HG03432 (cell line): ENCODE results near the gene RTN4RL1.

Experiments
- ATAC-seq: cut with Tn5 transposase; IDR thresholded peaks from one replicate; pipeline ENCODE4 v1.9.1; 2021; ENCODE audit warnings: mild to moderate bottlenecking, moderate library complexity; ENCODE audit not compliant: unreplicated experiment

The RTN4RL1 gene

GRCh38 chr17:1956134-1956533 is 69.0 kb downstream of the RTN4RL1 start:
- no peak for ATAC-seq

GRCh38 chr17:1953831-1954230 is 71.3 kb downstream of the RTN4RL1 start:
- no peak for ATAC-seq

- no peak for ATAC-seq
These were observed 73.2 kb downstream of the RTN4RL1 start for GRCh38 chr17:1951920-1952319.

DNA sequence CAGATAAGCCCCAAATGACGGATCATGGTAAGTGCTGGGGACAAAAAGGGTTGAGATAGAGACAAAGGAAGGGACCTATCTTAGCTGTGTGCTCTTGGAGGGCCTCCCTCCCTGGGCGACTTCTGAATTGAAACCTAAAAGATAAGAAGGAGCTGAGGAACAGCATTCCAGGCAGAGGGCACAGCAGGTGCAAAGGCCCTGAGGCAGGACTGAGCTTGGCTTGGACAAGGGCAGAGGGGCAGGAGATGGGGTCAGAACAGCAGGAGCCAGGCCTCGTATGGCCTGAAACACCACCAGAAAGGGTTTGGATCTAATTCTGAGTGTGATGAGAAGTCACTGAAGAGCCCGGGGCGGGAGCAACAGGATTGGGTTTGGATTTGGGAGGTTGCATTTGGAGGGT is 75.4 kb downstream of the RTN4RL1 start:
- no peak for ATAC-seq

- no peak for ATAC-seq
These were observed 76.7 kb downstream of the RTN4RL1 start for GRCh38 chr17:1948517-1948825.

GRCh38 chr17:1947743-1948516 is 77.2 kb downstream of the RTN4RL1 start:
- no peak for ATAC-seq

DNA sequence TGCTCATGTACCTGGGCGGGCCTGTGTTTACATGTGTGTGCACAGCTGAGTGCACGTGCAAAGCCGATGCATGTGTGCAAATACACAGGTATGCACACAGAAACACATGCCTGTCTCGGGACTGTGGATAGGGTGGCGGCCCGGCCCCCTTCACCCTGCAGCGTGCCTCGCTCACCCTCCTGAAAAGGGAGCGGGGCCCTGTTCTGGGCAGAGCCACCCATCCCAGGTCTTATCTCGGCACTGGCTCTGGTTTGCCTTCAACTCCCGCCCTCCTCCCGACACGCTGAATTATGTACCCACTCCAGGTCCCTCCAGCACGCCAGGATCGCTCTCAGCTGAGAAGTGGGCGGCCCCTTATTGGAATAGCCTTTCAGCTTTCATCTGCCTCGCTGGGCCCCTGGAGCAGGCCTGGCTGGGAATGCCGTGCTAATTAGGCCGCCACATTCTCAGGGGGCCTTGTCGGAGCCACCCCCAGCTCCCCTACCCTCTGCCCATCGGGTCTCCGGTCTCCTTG is 77.8 kb downstream of the RTN4RL1 start:
- ATAC-seq, result no peak

DNA sequence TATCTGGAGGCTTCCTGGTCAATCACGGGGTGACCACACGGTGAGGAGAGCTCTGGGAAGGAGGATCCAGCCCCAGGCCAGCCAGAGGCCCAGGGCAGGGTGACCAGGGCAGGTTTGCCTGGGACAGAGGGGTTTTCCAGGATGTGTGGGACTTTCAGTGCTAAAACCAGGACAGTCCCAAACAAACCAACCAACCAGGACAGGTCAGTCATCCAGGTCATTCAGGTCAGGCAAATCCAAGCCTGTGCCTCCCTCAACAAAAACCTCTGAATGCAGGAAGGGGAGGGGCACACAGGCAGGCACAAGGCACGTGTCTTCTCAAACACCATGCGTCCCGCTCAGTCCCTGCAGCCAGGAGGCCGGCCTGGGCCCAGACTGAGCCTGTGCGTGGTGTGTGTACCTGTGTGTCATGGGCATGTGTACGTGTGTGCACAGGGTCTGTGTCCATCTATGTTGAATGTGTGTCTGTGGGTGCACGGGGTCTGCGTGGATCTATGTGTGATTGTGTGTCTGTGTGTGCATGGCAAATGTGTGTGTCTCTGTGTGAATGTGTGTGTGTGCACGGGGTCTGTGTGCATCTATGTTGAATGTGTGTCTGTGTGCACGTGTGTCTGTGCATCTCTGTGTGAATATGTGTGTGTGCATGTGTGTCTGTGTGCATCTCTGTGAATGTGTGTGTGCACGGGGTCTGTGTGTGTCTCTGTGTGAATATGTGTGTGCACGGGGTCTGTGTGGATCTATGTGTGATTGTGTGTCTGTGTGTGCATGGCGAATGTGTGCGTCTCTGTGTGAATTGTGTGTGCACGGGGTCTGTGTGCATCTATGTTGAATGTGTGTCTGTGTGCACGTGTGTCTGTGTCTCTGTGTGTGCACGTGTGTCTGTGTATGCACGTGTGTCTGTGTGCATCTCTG is 78.9 kb downstream of the RTN4RL1 start:
- no peak for ATAC-seq

GRCh38 chr17:1945621-1946020 is 79.5 kb downstream of the RTN4RL1 start:
- no peak for ATAC-seq

GRCh38 chr17:1943436-1943831 is 81.7 kb downstream of the RTN4RL1 start:
- no peak for ATAC-seq

DNA sequence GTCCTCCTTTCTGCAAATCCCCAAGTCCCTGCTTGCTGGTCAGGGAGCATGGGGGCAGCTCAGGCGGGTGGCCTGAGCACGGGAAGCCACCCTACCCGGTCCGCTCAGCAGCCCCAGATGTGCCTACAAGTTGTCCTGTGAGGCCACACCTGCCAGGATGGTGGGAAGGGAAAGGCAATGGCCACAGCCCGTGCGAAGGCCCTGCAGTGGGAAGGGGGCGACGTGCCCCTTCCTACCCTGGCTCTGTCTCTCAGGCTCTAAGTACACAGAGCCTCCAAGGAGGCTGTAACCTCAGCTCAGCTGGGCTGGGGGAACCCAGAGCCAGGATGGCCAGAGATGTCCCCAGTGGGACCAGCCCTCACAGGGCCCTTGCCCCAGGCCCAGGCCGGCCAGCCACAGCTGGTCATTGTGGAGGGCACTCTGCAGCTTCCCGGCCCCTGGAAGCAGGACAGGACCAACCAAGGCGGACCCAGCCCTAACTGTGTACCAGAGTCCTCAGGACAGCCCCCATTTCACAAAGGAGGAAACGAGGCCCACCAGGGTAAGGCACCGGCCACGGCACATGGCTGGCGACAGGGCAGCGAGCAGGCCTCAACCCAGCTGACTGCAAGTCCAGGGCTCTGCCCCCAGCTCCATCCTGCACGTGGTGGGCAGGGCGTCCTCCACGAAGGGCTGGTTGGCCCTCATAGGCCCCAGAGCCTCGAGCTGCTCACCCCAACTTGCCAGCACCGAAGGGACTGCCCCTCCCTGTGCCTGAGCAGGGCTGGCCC is 82.3 kb downstream of the RTN4RL1 start:
- no peak for ATAC-seq

GRCh38 chr17:1942066-1942365 is 83.1 kb downstream of the RTN4RL1 start:
- ATAC-seq, result no peak

DNA sequence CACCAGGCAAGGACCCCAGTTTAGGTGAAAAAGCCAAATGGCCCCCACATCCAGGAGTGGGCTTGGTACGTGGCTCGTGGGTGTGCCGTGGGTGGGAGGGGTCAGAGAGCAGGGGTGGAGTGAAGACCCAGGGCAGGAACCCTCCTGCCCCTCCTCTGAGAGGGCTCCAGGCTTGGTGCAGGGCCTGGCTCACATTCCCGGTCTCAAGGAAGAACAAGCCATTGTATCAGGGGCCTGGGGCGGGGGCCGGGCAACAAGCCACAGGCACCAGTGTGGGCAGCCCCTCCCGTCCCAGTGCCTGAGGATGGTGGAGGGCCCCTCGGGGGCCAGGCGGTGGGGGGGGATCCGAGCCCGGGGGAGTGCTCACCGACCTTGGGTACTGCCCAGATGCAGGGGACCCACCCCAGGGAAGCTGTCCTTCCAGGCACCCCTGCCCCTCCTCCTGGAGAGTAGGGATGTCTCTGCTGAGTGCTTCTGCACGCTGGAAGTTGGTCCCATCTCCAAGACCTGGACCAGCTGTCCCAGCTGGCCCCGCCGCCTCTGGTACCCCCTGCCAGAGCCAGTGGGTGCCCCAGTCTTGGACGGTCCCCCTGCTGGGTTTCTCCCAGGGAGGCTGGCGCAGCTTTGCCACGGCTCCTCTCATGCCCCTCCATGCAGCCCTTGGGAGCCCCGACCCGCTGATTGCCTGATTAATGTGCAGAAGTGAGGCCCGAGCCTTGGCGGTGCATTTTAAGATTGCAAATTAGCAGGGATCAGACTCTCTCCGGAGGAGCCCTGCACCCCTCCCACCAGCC is 83.7 kb downstream of the RTN4RL1 start:
- no peak for ATAC-seq

GRCh38 chr17:1940810-1941185 is 84.3 kb downstream of the RTN4RL1 start:
- no peak for ATAC-seq

- ATAC-seq, result no peak
These were observed 84.9 kb downstream of the RTN4RL1 start for GRCh38 chr17:1939981-1940809.

- no peak for ATAC-seq
These were observed 87.7 kb downstream of the RTN4RL1 start for GRCh38 chr17:1937461-1937860.

DNA sequence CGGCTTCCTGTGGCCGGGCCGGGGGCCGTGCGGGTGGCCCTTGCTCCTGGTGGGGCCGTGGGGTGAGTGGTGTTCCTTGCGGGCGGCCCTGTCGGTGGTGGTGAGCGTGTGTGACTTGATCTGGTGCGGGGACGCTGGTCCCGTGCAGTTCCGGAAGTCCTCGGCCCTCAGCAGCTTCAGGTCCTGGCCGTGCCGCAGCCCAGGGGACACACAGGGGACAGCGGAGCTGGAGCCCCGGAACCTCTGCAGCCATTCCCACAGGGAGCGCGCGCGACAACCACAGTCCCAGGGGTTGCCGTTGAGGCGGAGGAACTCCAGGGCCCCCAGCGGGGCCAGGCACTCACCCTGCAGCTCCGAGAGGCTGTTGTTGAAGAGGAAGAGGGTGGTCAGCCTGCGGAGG is 88.4 kb downstream of the RTN4RL1 start:
- ATAC-seq, result no peak

GRCh38 chr17:1934901-1935300 is 90.2 kb downstream of the RTN4RL1 start:
- ATAC-seq, result no peak

DNA sequence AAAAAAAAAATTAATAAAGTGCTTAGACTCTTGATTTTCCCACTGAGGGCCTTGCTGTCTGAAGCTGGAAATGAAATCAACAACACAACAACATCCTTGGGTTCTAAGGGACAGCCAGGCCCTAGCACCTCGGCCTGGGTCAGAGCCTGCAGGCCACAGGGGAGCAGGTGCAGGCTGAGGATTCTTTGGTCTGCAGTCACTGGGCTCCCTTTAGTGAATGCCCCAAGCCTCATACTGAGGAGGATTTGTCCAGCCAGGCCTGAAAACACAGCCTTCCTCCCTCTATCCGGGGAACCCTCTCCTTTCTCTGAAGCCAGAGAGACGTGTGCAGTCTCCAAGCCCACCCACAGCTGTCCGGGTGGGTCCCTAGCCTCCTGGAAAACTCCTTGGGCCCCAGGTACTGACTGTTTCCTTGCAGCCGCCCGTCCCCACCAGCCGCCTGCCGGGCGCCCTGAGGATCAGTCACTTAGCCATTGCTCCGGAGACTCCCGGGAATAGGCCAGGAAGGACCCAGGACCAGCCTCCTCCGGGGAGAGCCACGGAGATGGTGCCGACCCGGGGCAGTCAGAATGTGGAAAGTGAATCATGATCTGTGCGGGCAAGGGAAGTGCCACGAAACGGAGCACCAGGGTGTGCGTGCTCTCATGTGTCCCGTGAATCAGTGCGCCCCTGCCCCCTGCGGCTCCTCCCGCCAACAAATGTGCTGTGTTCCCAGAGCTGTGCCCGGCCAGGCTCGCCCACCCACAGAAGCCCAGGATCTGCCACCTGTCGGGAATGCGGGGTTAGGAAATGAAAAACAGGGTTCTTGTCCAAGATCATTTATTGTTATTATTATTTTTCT is 91.0 kb downstream of the RTN4RL1 start:
- ATAC-seq, result no peak
